H1 (cell line): ENCODE results near the gene TSC22D4. TPM values are rescaled to one million over a fixed set of nuclear protein-coding genes. Genes with fewer than 3 reads are reported as not detected.

ENCODE experiments used
- CBX8 ChIP-seq: fragments of 300-800, 300-1000 bp; sonication (generic); IDR thresholded peaks from 2 replicates; pipeline ENCODE4 v1.7.1; 2016; ENCODE audit warnings: low read depth, low read length, borderline replicate concordance
- CHD1 ChIP-seq: IDR thresholded peaks from 2 replicates; pipeline ENCODE4 v1.6.1; 2012; ENCODE audit warnings: low read depth, low read length, improper control_type of control experiment
- CHD2 ChIP-seq: IDR thresholded peaks from 2 replicates; pipeline ENCODE4 v1.6.1; 2012; ENCODE audit warnings: low read length, improper control_type of control experiment
- CTBP2 ChIP-seq: IDR thresholded peaks from 2 replicates; pipeline ENCODE4 v1.7.0; 2011; ENCODE audit warnings: borderline replicate concordance, mild to moderate bottlenecking, moderate library complexity, mixed read lengths, low read length; ENCODE audit not compliant: insufficient read depth, insufficient read length
- E2F6 ChIP-seq: IDR thresholded peaks from 2 replicates; pipeline ENCODE4 v1.6.1; 2012; ENCODE audit warnings: inconsistent platforms
- EGR1 ChIP-seq: IDR thresholded peaks from 2 replicates; pipeline ENCODE4 v1.6.1; 2011; ENCODE audit warnings: low read depth, low read length, borderline replicate concordance
- EP300 ChIP-seq, 2 experiments: IDR thresholded peaks; 1 replicate in 1 of 2; 2 replicates in 1 of 2; pipeline ENCODE4 v1.6.1; 2011 to 2012; ENCODE audit warnings: low read depth in 2 of 2, low read length in 2 of 2, mild to moderate bottlenecking in 2 of 2, borderline replicate concordance in 1 of 2, inconsistent platforms in 1 of 2, moderate library complexity in 1 of 2
- GABPA ChIP-seq: IDR thresholded peaks from 2 replicates; pipeline ENCODE4 v1.6.1; 2011; ENCODE audit warnings: mild to moderate bottlenecking, low read length, moderate library complexity, borderline replicate concordance; ENCODE audit not compliant: insufficient read depth
- HDAC2 ChIP-seq, 2 experiments: fragments of 300-600 bp in 1 of 2; sonication (generic) in 1 of 2; IDR thresholded peaks; 2 replicates each; pipeline ENCODE4 v1.6.1; 2011 to 2012; ENCODE audit warnings: low read depth in 2 of 2, low read length in 2 of 2, mild to moderate bottlenecking in 2 of 2, moderate library complexity in 2 of 2, borderline replicate concordance in 1 of 2, inconsistent platforms in 1 of 2
- JUN ChIP-seq: IDR thresholded peaks from 2 replicates; pipeline ENCODE4 v1.6.1; 2011; ENCODE audit warnings: low read depth, mild to moderate bottlenecking, improper control_type of control experiment, low read length
- KDM1A ChIP-seq: fragments of 200-600, 300-600 bp; sonication (generic); IDR thresholded peaks from 2 replicates; pipeline ENCODE4 v1.7.1; 2016; ENCODE audit warnings: mild to moderate bottlenecking, low read length, borderline replicate concordance
- KDM4A ChIP-seq: IDR thresholded peaks from one replicate; pipeline ENCODE4 v1.7.1; 2012; ENCODE audit warnings: low read depth, mild to moderate bottlenecking, moderate library complexity, low read length, inconsistent platforms; ENCODE audit not compliant: severe bottlenecking
- KDM5A ChIP-seq: fragments of 200-600 bp; IDR thresholded peaks from 2 replicates; pipeline ENCODE4 v1.7.1; 2012; ENCODE audit warnings: mild to moderate bottlenecking, low read length, inconsistent platforms, mixed read lengths
- NANOG ChIP-seq: IDR thresholded peaks from 2 replicates; pipeline ENCODE4 v1.6.1; 2011; ENCODE audit warnings: low read length, low read depth, mild to moderate bottlenecking, inconsistent platforms; ENCODE audit not compliant: insufficient read depth, poor library complexity, severe bottlenecking
- NRF1 ChIP-seq: IDR thresholded peaks from 2 replicates; pipeline ENCODE4 v1.6.1; 2011; ENCODE audit warnings: mild to moderate bottlenecking, low read depth, low read length, improper control_type of control experiment
- RXRA ChIP-seq: IDR thresholded peaks from 2 replicates; pipeline ENCODE4 v1.6.1; 2011; ENCODE audit warnings: low read depth, mild to moderate bottlenecking, low read length, moderate library complexity; ENCODE audit not compliant: insufficient read depth
- SIX5 ChIP-seq: IDR thresholded peaks from 2 replicates; pipeline ENCODE4 v1.6.1; 2011; ENCODE audit warnings: mild to moderate bottlenecking, low read depth, low read length
- SRF ChIP-seq: IDR thresholded peaks from 2 replicates; pipeline ENCODE4 v1.6.1; 2011; ENCODE audit warnings: mild to moderate bottlenecking, low read depth, low read length, moderate library complexity
- SUZ12 ChIP-seq: fragments of 200-600 bp; sonication (generic); IDR thresholded peaks from 2 replicates; pipeline ENCODE4 v1.6.1; 2012; ENCODE audit warnings: mild to moderate bottlenecking, inconsistent platforms, low read length, moderate library complexity, mixed read lengths
- TBP ChIP-seq: IDR thresholded peaks from 2 replicates; pipeline ENCODE4 v1.6.1; 2011; ENCODE audit warnings: low read depth, low read length, improper control_type of control experiment
- TEAD4 ChIP-seq: IDR thresholded peaks from 2 replicates; pipeline ENCODE4 v1.6.1; 2012; ENCODE audit warnings: low read depth, low read length, inconsistent platforms, mixed read lengths
- polyA plus RNA-seq, 7 experiments: library from polyadenylated mRNA; depleted of rRNA in 3 of 7; stranded (reverse) in 5 of 7; unstranded in 2 of 7; fragments of >200 nt in 5 of 7; fragments of 200-250 nt in 2 of 7; gene quantifications; 1 replicate in 5 of 7; 2 replicates in 1 of 7; 4 replicates in 1 of 7; pipeline versions ENCODE4 v1.2.1 to v1.2.3, GENCODE V29; 2011 to 2013; ENCODE audit warnings: missing spikeins in 2 of 7, mixed read lengths in 2 of 7
- total RNA-seq: library from RNA; stranded (reverse); fragmentation: NEBNext Ultra II Directional; extraction: Animal tissue kit (Norgen Biotek cat#: 25700); gene quantifications from 2 replicates; pipeline ENCODE4 v1.2.1, GENCODE V29; 2021

The TSC22D4 gene
- total and polyA plus RNA-seq, 2 of the 8 experiments (the other 6 are each of a cell fraction or from before 2014, with no cell fraction given), result 13.2 to 20.3 TPM

GRCh38 chr7:100429637-100430492, 49.1 kb downstream of the TSC22D4 start, which contains the start of gene MEPCE (continued):
- TF ChIP-seq CHD1, result no peak
- peak; percentile 82 for TF ChIP-seq CHD2
- TF ChIP-seq RXRA, result no peak
- TF ChIP-seq KDM4A, result no peak
- TF ChIP-seq SRF, result no peak
- no peak for TF ChIP-seq E2F6
- no peak for TF ChIP-seq NANOG
- TF ChIP-seq GABPA, result no peak
- TF ChIP-seq CTBP2, result no peak
- TF ChIP-seq SUZ12, result no peak
- no peak for TF ChIP-seq TEAD4
- no peak for TF ChIP-seq SIX5
- TF ChIP-seq EGR1, result peak; percentile 20; the same call in 1 of the 2 replicates
- TF ChIP-seq EP300 (IDR thresholded peaks at IDR 0.05; ENCODE audit: borderline replicate concordance in 1 of 2, low read depth in 2 of 2, low read length in 2 of 2), result no peak
- TF ChIP-seq CBX8, result no peak
- no peak for TF ChIP-seq KDM1A
- TF ChIP-seq HDAC2 (IDR thresholded peaks at IDR 0.05; ENCODE audit: borderline replicate concordance in 1 of 2, low read depth in 2 of 2, low read length in 2 of 2), result no peak
- no peak for TF ChIP-seq KDM5A
- no peak for TF ChIP-seq JUN
- TF ChIP-seq TBP, result 0 out of 2 replicates have a peak, but pooled peaks have one; percentile 21
- TF ChIP-seq NRF1, result no peak
